Measurements from ENCODE around the gene METTL23.
"Not testable (repeated sequence)": the region's sequence is repeated elsewhere in the genome, so short reads cannot be mapped to it uniquely, and the experiment has no call there.

Gene METTL23

GRCh38 chr17:76737082-76737675 is 10.5 kb downstream of the METTL23 start, which contains the start of gene SRSF2:
TSS of gene SRSF2 (minus strand) at chr17:76737331. CDS start at chr17:76737160, 171 bp downstream.
- peaks cover 49% of the 10 kb centered on the region for H3K36me3 ChIP-seq
- H3K27me3 ChIP-seq = no peaks in the 10 kb centered on the region
- peaks cover 5% of the 10 kb centered on the region; the same call in 1 of the 2 replicates for H3K4me1 ChIP-seq
- H3K4me3 ChIP-seq (ENCODE audit: low read depth, low read length) = peak within 1 kb of the TSS; percentile 94
- H3K9me3 ChIP-seq = no peaks in the 10 kb centered on the region
- no peak for TF ChIP-seq CTCF (IDR thresholded peaks at IDR 0.05; ENCODE audit: low read depth, low read length)
- DNase-seq = peak; percentile 98

GRCh38 chr17:76737676-76738467 is 11.2 kb downstream of the METTL23 start, which contains the start of gene MFSD11:
TSS of gene MFSD11 (plus strand) at chr17:76738119. CDS start at chr17:76738353, 234 bp downstream.
- H3K4me1 ChIP-seq = peaks cover 5% of the 10 kb centered on the region; the same call in 1 of the 2 replicates
- TF ChIP-seq CTCF (IDR thresholded peaks at IDR 0.05; ENCODE audit: low read depth, low read length) = no peak
- no peaks in the 10 kb centered on the region for H3K9me3 ChIP-seq
- no peaks in the 10 kb centered on the region for H3K27me3 ChIP-seq
- H3K36me3 ChIP-seq = peaks cover 42% of the 10 kb centered on the region
- peak; percentile 97 for DNase-seq
- H3K4me3 ChIP-seq (ENCODE audit: low read depth, low read length) = peak within 1 kb of the TSS; percentile 94

GRCh38 chr17:76738468-76738850 is 11.8 kb downstream of the METTL23 start:
- Histone ChIP-seq H3K36me3 (peaks cover 36% of the 10 kb centered on the region), H3K9me3 (no peaks in the 10 kb centered on the region)
- TF ChIP-seq CTCF (IDR thresholded peaks at IDR 0.05; ENCODE audit: low read depth, low read length) = no peak

GRCh38 chr17:76739568-76740115 is 13.0 kb downstream of the METTL23 start:
- H3K4me1 ChIP-seq, H3K27me3 ChIP-seq, DNase-seq, H3K9me3 ChIP-seq: not testable (repeated sequence)
- Histone ChIP-seq H3K4me3 (ENCODE audit: low read depth, low read length) (peak overlapping the region; percentile 82), H3K36me3 (peaks cover 24% of the 10 kb centered on the region)

More at GRCh38 chr17:76738468-76738850, 11.8 kb downstream of the METTL23 start:
- Histone ChIP-seq H3K4me1 (peaks cover 5% of the 10 kb centered on the region; the same call in 1 of the 2 replicates), H3K27me3 (no peaks in the 10 kb centered on the region), H3K4me3 (ENCODE audit: low read depth, low read length) (peak overlapping the region; percentile 82)
- DNase-seq = no peak

- no peak for DNase-seq
- no peaks in the 10 kb centered on the region for H3K27me3 ChIP-seq
- peaks cover 19% of the 10 kb centered on the region for H3K36me3 ChIP-seq
- H3K4me3 ChIP-seq (ENCODE audit: low read depth, low read length) = peak overlapping the region; percentile 12; the same call in 1 of the 2 replicates
- H3K4me1 ChIP-seq = no peaks in the 10 kb centered on the region; the same call in 1 of the 2 replicates
- TF ChIP-seq CTCF (IDR thresholded peaks at IDR 0.05; ENCODE audit: low read depth, low read length) = no peak
- H3K9me3 ChIP-seq = no peaks in the 10 kb centered on the region
Observed at GRCh38 chr17:76740329-76741118, 13.9 kb downstream of the METTL23 start.

GRCh38 chr17:76742958-76743357 is 16.3 kb downstream of the METTL23 start:
- Histone ChIP-seq H3K4me3 (ENCODE audit: low read depth, low read length) (no peak overlapping the region), H3K27me3 (no peaks in the 10 kb centered on the region), H3K4me1 (no peaks in the 10 kb centered on the region; the same call in 1 of the 2 replicates), H3K36me3 (peaks cover 3% of the 10 kb centered on the region), H3K9me3 (no peaks in the 10 kb centered on the region)
- no peak for TF ChIP-seq CTCF (IDR thresholded peaks at IDR 0.05; ENCODE audit: low read depth, low read length)
- DNase-seq = no peak

Data from BE2C (cell line).